ENCODE results near the gene SAMD1.

SAMD1 gene

GRCh38 chr19:14112809-14113385 is 22.3 kb upstream of the SAMD1 start:
- no peak for DNase-seq

- no peak for DNase-seq
These were observed 21.7 kb upstream of the SAMD1 start for GRCh38 chr19:14112051-14112808.

- no peak for DNase-seq
These were observed 20.9 kb upstream of the SAMD1 start for GRCh38 chr19:14111486-14111885.

GRCh38 chr19:14110650-14111049 is 20.1 kb upstream of the SAMD1 start:
- DNase-seq, result no peak

- no peak for DNase-seq
These were observed 17.3 kb upstream of the SAMD1 start for GRCh38 chr19:14107581-14108461.

GRCh38 chr19:14106840-14107239 is 16.3 kb upstream of the SAMD1 start:
- DNase-seq, result no peak

GRCh38 chr19:14105680-14106079 is 15.1 kb upstream of the SAMD1 start:
- DNase-seq, result no peak

- no peak for DNase-seq
These were observed 12.8 kb upstream of the SAMD1 start for GRCh38 chr19:14103310-14103709.

GRCh38 chr19:14102756-14103155 is 12.2 kb upstream of the SAMD1 start:
- DNase-seq, result no peak

GRCh38 chr19:14102102-14102696 is 11.6 kb upstream of the SAMD1 start:
- DNase-seq, result no peak

- no peak for DNase-seq
These were observed 10.5 kb upstream of the SAMD1 start for GRCh38 chr19:14101003-14101545.

- no peak for DNase-seq
These were observed 7.1 kb upstream of the SAMD1 start for GRCh38 chr19:14097532-14098151.

GRCh38 chr19:14096272-14096992 is 5.9 kb upstream of the SAMD1 start:
- no peak for DNase-seq

GRCh38 chr19:14094854-14095253 is 4.3 kb upstream of the SAMD1 start:
- no peak for DNase-seq

GRCh38 chr19:14093117-14093823 is 2.7 kb upstream of the SAMD1 start:
- DNase-seq, result no peak

- peak in 1 of 2 donors; percentile 27 for DNase-seq
These were observed 1.4 kb upstream of the SAMD1 start for GRCh38 chr19:14091813-14092462.

GRCh38 chr19:14091081-14091812 is 696 bp upstream of the SAMD1 start:
- peak; percentile 63 to 64 for DNase-seq

- DNase-seq, result peak; percentile 38 to 53
These were observed 666 bp downstream of the SAMD1 start for GRCh38 chr19:14089662-14090508.

GRCh38 chr19:14089412-14089661 is 1.2 kb downstream of the SAMD1 start:
- DNase-seq, result peak in 1 of 2 donors; percentile 7
